ENCODE data around the gene KLHL22. TPM values are rescaled to one million over a fixed set of nuclear protein-coding genes. Genes with fewer than 3 reads are reported as not detected.
"Not testable (repeated sequence)": the region's sequence is repeated elsewhere in the genome, so short reads cannot be mapped to it uniquely, and the experiment has no call there.

Gene KLHL22
- total RNA-seq, 1 experiment from 2014 or later = 14.8 TPM

DNA sequence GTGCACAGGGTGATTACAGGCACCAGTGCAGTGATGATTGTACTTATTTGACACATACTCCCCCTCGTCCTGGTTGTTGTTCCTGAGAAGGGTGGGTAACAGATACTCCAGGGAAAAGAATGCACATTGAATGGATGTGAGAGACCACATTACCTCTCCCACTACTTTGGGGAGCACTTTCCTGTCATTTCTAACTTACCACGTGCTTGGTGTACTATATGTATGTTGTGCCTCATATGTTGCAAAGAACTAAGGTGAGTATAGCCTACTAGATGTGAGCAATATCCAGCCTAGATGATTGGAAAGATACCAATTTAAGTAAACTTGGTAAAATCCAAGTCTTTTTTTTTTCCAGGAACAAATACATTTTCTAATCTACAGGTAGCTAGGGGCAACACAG is 43.7 kb downstream of the KLHL22 start:
- no peaks in the 10 kb centered on the region for H3K27me3 ChIP-seq (ENCODE audit: low read length)
- no peaks in the 10 kb centered on the region for H3K9me3 ChIP-seq (ENCODE audit: low read length)
- no peak overlapping the region for H2AFZ ChIP-seq (ENCODE audit: low read length)
- no peak overlapping the region for H3K4me2 ChIP-seq (ENCODE audit: low read length)
- H3K4me1 ChIP-seq (ENCODE audit: insufficient read depth, low read length) = no peaks in the 10 kb centered on the region
- no peaks in the 10 kb centered on the region for H3K36me3 ChIP-seq (ENCODE audit: low read depth, low read length)
- H3K27ac ChIP-seq (ENCODE audit: low read length) = no peak overlapping the region
- ChIA-PET CTCF (no interaction called here), POLR2A (ENCODE audit: unreplicated experiment) (no interaction called here)
- H3F3A ChIP-seq (ENCODE audit: low read length, unreplicated experiment) = no peaks in the 10 kb centered on the region
- no peaks in the 10 kb centered on the region for H3K9me2 ChIP-seq (replicated peaks; ENCODE audit: low read length)
- ATAC-seq = no peak
- intact Hi-C loops (cut with micrococcal nuclease) = no loop called here
- H3K9ac ChIP-seq (ENCODE audit: low read length) = no peak overlapping the region
- BruUV-seq (replicated peaks) = no TSS peak
- no peak for TF ChIP-seq EZH2 (IDR thresholded peaks at IDR 0.05; ENCODE audit: low read length, unreplicated experiment)
- TF ChIP-seq EZH2phosphoT487 (IDR thresholded peaks at IDR 0.05; ENCODE audit: borderline replicate concordance, low read length) = no peak
- TF ChIP-seq, protein P1, sequence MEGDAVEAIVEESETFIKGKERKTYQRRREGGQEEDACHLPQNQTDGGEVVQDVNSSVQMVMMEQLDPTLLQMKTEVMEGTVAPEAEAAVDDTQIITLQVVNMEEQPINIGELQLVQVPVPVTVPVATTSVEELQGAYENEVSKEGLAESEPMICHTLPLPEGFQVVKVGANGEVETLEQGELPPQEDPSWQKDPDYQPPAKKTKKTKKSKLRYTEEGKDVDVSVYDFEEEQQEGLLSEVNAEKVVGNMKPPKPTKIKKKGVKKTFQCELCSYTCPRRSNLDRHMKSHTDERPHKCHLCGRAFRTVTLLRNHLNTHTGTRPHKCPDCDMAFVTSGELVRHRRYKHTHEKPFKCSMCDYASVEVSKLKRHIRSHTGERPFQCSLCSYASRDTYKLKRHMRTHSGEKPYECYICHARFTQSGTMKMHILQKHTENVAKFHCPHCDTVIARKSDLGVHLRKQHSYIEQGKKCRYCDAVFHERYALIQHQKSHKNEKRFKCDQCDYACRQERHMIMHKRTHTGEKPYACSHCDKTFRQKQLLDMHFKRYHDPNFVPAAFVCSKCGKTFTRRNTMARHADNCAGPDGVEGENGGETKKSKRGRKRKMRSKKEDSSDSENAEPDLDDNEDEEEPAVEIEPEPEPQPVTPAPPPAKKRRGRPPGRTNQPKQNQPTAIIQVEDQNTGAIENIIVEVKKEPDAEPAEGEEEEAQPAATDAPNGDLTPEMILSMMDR (conservative IDR thresholded peaks at IDR 0.05; ENCODE audit: low read depth, low read length) = no peak
- H3K79me2 ChIP-seq (ENCODE audit: low read length) = no peaks in the 10 kb centered on the region
- DNase-seq = no peak
- no peak overlapping the region for H3K4me3 ChIP-seq (ENCODE audit: low read length)
- H4K20me1 ChIP-seq (ENCODE audit: low read length) = no peaks in the 10 kb centered on the region

DNA sequence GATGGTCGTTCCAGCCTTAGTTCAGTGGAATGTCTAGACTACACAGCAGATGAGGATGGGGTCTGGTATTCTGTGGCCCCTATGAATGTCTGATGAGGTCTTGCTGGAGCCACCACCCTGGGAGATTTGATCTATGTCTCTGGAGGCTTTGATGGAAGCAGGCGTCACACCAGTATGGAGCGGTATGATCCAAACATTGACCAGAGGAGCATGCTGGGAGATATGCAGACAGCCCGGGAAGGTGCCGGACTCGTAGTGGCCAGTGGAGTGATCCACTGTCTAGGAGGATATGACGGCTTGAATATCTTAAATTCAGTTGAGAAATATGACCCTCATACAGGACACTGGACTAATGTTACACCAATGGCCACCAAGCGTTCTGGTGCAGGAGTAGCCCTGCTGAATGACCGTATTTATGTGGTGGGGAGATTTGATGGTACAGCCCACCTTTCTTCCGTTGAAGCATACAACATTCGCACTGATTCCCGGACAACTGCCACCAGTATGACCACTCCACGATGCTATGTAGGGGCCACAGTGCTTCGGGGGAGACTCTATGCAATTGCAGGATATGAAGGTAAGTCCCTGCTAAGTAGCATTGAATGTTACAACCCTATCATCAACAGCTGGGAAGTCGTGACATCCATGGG is 44.3 kb downstream of the KLHL22 start:
- H3K79me2 ChIP-seq (ENCODE audit: low read length); H3K4me1 ChIP-seq (ENCODE audit: insufficient read depth, low read length); H3K9me2 ChIP-seq (replicated peaks; ENCODE audit: low read length); DNase-seq; H3K27me3 ChIP-seq (ENCODE audit: low read length); H2AFZ ChIP-seq (ENCODE audit: low read length); H3K9me3 ChIP-seq (ENCODE audit: low read length); intact Hi-C loops (cut with micrococcal nuclease); H3K4me2 ChIP-seq (ENCODE audit: low read length); H3K36me3 ChIP-seq (ENCODE audit: low read depth, low read length); POLR2A ChIA-PET (ENCODE audit: unreplicated experiment); H3K4me3 ChIP-seq (ENCODE audit: low read length); H4K20me1 ChIP-seq (ENCODE audit: low read length); H3K9ac ChIP-seq (ENCODE audit: low read length); ATAC-seq; H3F3A ChIP-seq (ENCODE audit: low read length, unreplicated experiment); H3K27ac ChIP-seq (ENCODE audit: low read length); CTCF ChIA-PET; BruUV-seq (replicated peaks): not testable (repeated sequence)

DNA sequence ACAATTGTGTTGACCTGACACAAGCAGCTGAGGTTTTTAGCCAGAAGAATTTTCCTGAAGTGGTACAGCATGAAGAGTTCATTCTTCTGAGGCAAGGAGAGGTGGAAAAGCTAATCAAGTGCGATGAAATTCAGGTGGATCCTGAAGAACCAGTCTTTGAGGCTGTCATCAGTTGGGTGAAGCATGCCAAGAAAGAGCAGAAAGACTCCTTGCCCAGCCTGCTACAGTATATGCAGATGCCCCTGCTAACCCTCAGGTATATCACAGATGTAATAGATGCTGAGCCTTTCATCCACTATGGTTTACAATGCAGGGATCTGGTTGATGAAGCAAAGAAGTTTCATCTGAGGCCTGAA is 45.1 kb downstream of the KLHL22 start:
- H3K27ac ChIP-seq (ENCODE audit: low read length) = no peak overlapping the region
- ChIA-PET CTCF (no interaction called here), POLR2A (ENCODE audit: unreplicated experiment) (no interaction called here)
- TF ChIP-seq EZH2phosphoT487 (IDR thresholded peaks at IDR 0.05; ENCODE audit: borderline replicate concordance, low read length) (no peak), EZH2 (IDR thresholded peaks at IDR 0.05; ENCODE audit: low read length, unreplicated experiment) (no peak)
- intact Hi-C loops (cut with micrococcal nuclease) = no loop called here
- H3K9me2 ChIP-seq (replicated peaks; ENCODE audit: low read length) = no peaks in the 10 kb centered on the region
- no peak overlapping the region for H3K4me3 ChIP-seq (ENCODE audit: low read length)
- H3K4me1 ChIP-seq (ENCODE audit: insufficient read depth, low read length) = no peaks in the 10 kb centered on the region
- no peaks in the 10 kb centered on the region for H4K20me1 ChIP-seq (ENCODE audit: low read length)
- H3K9me3 ChIP-seq (ENCODE audit: low read length) = no peaks in the 10 kb centered on the region
- no peaks in the 10 kb centered on the region for H3K79me2 ChIP-seq (ENCODE audit: low read length)
- H3K4me2 ChIP-seq (ENCODE audit: low read length) = no peak overlapping the region
- H3F3A ChIP-seq (ENCODE audit: low read length, unreplicated experiment) = no peaks in the 10 kb centered on the region
- no peak overlapping the region for H3K9ac ChIP-seq (ENCODE audit: low read length)
- no peak overlapping the region for H2AFZ ChIP-seq (ENCODE audit: low read length)
- BruUV-seq (replicated peaks) = no TSS peak
- H3K27me3 ChIP-seq (ENCODE audit: low read length) = no peaks in the 10 kb centered on the region
- ATAC-seq (no peak), DNase-seq (no peak)
- H3K36me3 ChIP-seq (ENCODE audit: low read depth, low read length) = no peaks in the 10 kb centered on the region

All from PC-3 (cell line).